Left lobe of liver (tissue), 2 donors: ENCODE measurements around the gene STS. TPM values are rescaled to one million over a fixed set of nuclear protein-coding genes. Genes with fewer than 3 reads are reported as not detected.

Experiments used
- ATAC-seq: fragments of 200-7000 bp; cut with Tn5 transposase; one replicate; pipeline ENCODE4 v1.9.1; 2020; ENCODE audit warnings: mild to moderate bottlenecking, moderate library complexity
- DNase-seq: peaks from one replicate; pipeline ENCODE4 v3.0.0-alpha.2; 2020; ENCODE audit warnings: low spot score
- total RNA-seq: library from RNA; stranded (reverse); gene quantifications from one replicate; pipeline ENCODE4 v1.2.1, GENCODE V29; 2021
- donor health status: DM: no; HTN: no; CAD: no; lungs with moderate emphysema.
- donor health status: DM: no; HTN: yes; CAD: no.

The STS gene
- total RNA-seq, 1 donor from 2014 or later: 4.2 TPM

GRCh38 chrX:7134981-7135380 is 12.5 kb upstream of the STS start:
- ATAC-seq (no peak), DNase-seq (no peak)

DNA sequence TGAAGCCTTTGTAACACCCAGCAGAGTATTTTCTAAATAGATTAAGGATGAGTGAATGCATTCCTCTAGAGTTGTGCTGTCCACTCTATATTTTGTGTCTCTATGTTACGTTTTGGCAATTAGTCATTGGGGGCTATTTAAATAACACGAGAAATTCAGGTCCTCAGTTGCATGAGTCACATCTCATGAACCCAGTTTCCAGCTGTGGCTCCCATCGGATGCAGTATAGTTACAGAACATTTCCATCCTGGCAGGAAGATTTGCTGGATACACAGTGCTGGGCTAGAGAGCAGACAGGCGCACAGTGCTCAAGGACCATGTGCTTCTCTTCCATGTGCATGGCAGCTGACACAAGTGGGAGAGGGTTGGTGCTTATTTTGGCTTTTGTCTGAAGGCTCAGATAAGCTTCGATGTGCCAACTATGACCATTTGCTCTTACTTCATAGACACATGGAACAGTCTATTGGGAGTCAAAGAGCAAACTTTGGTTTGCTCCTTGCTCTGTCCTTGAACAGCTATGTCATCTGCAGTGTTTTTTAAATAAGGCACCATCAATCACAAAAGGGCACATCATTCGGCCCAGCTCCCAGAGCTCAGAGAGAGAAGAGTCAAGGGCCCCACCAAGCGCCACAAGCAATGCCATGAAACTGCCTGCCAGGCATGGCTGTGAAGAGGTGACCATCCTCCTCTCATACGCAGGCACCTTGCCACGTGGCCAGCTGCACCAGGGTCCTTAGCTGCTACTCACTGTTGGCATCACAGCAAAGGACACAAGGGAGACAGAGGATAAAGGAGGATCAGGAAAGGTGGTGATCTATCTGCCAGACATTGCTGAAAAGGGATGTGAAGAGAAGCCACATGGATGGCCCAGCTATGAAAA is 8.1 kb upstream of the STS start:
- ATAC-seq: peak; percentile 75
- DNase-seq: peak; percentile 44

- no peak for DNase-seq
- no peak for ATAC-seq
Observed at GRCh38 chrX:7143076-7143475, 4.4 kb upstream of the STS start.

- DNase-seq (no peak), ATAC-seq (no peak)
Observed at GRCh38 chrX:7143941-7144525, 3.5 kb upstream of the STS start.

DNA sequence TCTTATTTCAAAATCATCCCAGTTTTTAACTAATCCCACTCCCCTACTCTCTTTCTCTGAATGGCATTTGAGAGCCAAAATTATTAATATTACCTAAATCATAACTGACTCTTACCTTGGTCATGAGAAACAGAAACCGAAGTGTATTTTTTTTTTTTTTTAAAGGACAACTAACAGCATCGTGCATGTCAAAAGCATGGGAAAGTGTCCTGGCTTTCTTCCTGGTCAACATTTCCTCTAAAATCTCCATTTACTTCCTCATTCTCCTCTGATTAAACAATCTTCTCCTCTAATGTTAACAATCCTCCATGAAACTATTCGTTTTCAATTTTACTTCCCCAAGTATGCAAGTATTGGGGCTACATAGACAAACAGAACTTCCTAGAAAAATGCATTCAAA is 2.1 kb upstream of the STS start:
- ATAC-seq (no peak), DNase-seq (no peak)

DNA sequence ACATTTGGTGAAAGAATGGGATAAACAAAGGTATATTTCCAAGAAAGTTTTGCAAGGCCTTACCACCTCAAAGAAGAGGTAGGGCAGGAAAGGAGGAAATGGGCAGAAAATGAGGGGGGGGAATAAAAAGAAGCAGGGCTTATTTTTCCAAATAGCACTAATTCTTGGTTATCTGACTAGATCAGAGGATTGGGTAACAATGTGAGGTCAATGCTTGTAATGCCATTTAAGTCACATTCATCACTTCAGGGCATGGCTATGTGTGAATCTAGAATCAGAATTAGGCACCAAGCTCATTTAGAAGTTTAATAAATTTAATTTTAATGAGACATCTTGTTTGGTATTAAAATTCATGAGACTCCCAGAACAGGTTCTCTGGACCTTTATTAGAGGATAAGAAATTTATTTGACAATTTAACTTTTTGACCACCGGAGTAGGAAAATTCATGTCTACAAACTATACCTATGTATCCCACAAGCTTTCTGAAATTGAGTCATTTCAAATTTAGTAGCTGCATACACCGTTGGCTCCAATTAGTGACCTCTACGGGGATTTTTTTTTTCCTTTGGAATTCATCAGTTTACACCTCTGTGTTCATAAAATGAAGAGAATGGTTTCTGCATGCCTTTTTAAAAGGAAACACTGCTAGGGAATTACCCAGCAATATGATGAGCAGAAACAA is 1.4 kb upstream of the STS start:
- no peak for ATAC-seq

DNA sequence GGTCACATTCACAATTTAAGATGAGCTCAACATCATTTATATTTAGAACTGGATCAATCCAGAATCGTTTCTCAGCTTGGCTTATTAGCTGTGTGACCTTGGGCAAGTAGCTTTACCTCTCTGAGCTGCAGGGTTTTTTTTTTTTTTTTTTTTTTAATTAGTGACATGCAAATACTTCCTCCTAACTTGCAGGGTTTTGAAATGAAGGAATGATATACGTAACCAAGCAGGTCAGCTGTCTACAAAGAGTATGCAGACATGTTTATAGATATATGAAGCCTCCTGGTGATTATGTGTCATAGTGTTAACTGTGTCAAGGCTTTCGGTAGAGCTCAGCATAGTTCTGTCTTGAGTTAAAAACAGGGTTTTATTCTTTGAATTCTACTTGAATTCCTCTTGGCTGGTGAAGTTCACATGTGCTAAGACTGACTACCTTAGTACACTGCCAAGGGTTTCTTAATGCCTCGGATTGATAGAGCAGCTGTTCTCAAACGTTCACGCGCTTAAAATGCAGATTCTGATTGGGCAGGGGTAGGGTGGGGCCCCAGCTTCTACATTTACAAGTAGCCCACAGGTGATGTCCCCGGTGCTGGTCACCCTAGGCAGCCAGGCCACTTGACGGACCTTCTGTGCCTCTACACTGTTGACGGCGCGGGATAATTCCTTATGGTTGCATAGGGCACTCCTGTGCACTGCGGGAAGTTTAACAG is 654 bp upstream of the STS start:
- DNase-seq (no peak), ATAC-seq (no peak)

More for the DNA sequence above, 1.4 kb upstream of the STS start:
- no peak for DNase-seq

GRCh38 chrX:7147978-7148854 is 704 bp downstream of the STS start, which contains the start of gene PUDP:
PUDP (minus strand) TSS chrX:7148153; CDS start chrX:7148113, 40 bp downstream.
- DNase-seq (peak; percentile 84), ATAC-seq (peak; percentile 93)

DNA sequence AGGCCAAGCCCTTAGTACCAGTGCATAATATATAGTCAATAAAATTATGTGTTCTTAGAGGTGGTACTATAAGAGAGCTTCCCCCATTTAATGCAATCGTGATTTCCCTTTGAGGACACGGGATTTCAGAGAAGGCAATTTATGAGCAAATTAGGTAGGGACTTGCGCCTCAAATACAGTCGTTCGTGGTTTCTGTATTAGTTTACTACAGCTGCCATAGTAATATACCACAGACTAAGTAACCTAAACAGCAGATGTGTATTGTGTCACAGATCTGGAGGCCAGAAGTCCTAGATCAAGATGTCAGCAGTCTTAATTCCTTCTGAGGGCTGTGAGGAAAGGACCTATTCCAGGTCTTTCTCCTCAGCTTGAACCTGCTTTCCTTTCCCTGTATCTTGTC is 1.9 kb downstream of the STS start:
- DNase-seq (no peak), ATAC-seq (no peak)

GRCh38 chrX:7153231-7153630 is 5.7 kb downstream of the STS start:
- ATAC-seq (no peak), DNase-seq (no peak)

GRCh38 chrX:7154041-7154597 is 6.6 kb downstream of the STS start:
- no peak for DNase-seq
- no peak for ATAC-seq

- no peak for DNase-seq
- no peak for ATAC-seq
Observed at GRCh38 chrX:7155163-7155562, 7.7 kb downstream of the STS start.

DNA sequence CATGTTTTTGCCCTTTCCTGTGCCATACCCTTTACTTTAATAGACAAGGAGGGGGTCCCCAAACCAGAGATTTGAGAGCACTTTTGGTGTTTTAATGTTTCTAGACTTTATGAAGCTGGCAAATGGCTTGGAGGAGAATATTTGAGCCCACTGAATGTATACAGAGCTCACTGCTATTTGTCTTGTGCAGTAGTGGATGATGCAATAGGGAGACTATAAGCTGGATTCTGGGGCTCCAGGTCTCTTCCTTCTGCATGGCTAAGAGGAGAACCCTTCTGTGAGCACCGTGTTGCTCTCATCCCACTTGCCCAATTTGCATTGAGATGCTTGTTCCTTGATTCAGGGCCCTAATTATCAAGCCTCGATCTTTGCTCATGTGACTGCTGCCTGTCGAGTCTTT is 9.4 kb downstream of the STS start:
- no peak for ATAC-seq
- no peak for DNase-seq

- no peak for ATAC-seq
- no peak for DNase-seq
Observed at GRCh38 chrX:7158468-7158990, 11.0 kb downstream of the STS start.

DNA sequence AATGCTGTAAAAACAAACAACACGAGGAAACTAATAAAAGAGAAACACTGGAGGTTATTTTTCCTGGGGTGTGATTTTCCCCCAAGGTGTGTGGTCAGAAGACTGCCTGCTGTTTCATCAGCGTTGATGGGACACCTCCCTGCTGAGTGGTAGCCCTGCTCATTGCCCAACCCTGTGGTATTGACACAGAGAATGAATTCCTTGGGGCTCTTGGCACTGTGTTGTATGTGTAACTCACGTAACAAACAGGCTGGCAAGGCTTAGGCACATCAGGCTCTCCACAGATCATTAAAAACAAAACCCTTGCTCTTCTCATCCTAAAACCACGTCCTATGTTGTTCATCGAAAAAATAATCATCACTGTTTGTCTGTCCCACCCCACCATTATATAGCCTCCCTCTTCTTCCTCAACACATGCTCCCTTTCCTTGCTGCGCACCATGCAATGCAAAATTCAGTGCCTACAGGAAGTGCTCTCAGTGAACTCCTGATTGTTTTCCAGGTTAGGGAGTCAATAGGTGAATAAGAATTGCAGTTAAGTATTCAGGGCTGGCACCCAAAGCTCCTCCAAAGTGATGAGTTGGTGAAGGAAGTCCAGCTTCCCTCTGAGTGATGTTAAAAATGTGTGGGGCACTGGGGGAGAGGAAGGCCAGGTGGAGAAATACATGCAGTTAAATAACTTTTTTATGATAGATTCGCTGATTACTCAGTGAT is 11.8 kb downstream of the STS start:
- peak; percentile 45 for ATAC-seq
- DNase-seq: no peak

GRCh38 chrX:7163146-7163677 is 15.7 kb downstream of the STS start:
- DNase-seq: no peak
- ATAC-seq: peak; percentile 55

- DNase-seq: no peak
- ATAC-seq: no peak
Observed at GRCh38 chrX:7164174-7164573, 16.7 kb downstream of the STS start.

DNA sequence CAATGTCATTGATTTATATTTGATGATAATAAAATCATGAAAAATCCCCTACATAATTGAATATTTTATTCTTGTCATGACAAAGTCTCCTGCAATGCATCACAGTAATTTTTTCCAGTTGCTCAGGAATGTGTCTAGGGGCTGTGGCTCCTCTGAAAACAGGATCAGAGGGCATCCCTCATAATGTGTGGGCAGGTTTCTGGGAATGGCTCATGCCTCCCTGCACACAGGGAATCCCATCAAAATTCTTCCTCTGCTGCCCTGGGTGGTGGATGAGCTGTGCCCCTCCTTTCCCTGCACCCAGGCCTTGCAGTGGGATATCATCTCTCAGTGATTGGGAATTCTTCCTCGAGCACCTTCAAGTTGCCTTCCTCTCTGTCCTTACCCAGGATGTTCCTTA is 20.9 kb downstream of the STS start:
- DNase-seq (no peak), ATAC-seq (no peak)

- DNase-seq (no peak), ATAC-seq (no peak)
Observed at GRCh38 chrX:7169627-7170026, 22.1 kb downstream of the STS start.
